ENCODE measurements around the gene PIK3C2G. TPM values are rescaled to one million over a fixed set of nuclear protein-coding genes. Genes with fewer than 3 reads are reported as not detected.

PIK3C2G gene
- total RNA-seq, 2 experiments from 2014 or later, result not detected

DNA sequence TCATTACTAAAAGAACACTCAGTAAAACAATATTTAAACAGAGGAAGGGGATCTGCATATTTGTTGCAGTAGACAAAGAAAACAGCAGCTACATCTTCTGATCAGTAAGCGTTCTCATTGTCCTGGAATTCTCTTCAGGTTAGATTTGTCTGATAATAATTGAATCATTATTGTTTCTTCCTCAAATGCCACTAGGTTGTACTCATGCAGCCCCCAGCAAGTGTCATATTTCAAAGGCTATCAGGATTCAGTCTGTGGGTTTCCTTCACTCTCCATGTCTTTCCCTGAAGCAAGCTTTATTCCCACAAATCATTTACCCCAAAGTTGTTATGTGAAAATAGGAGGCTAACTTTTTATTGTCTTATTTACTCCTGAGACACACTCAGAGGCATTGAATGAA lies 14.7 kb downstream of the PIK3C2G start:
- ChIA-PET POLR2A (no interaction called here), CTCF (no interaction called here)

DNA sequence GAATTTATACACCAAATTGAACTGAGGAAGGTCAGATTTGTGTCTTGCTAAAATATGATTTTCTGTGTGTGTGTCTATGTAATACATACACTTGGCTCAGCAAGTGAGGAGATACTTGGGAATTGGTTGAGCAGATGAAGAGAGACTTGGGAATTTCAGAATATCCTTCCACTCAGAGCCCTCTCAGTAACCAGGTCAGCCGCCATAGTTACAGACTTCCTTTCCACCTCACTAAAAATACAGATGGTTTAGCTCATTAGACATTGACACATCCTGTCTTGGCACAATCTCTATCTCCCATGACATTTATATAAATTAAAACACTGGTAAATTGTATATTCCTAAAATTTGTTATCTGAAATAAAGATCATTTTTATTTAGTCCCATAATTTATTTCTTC lies 15.9 kb downstream of the PIK3C2G start:
- ChIA-PET CTCF (no interaction called here), POLR2A (no interaction called here)

DNA sequence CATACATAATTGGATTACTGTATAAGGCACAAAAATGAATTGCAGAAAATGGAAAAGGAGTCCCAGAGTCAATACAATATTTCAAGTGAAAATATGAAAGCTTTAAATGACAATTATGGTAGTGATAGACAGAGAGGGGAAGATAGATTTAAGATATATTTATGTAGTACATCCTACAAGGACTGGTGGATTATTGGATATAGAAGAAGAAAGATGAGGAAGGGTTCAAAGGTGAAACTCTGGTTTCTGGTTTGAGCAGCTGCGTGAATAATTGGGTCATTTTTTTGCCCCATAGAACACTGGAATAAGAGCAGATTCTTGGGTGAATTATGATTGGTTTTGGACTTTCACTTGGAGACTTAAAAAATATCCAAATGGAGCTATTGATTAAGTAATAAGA lies 19.4 kb downstream of the PIK3C2G start:
- ChIA-PET POLR2A (no interaction called here), CTCF (no interaction called here)

DNA sequence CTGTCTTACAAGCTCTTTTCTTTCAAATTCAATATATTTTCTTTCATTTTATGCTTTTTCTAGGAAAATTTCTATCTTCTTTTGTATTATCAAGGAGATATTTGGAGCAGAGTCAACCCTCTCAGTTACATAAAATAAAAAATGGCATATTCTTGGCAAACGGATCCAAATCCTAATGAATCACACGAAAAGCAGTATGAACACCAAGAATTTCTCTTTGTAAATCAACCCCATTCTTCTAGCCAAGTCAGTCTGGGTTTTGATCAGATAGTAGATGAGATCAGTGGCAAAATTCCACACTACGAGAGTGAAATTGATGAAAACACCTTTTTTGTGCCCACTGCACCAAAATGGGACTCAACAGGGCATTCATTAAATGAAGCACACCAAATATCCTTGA lies 20.6 kb downstream of the PIK3C2G start:
- ChIA-PET CTCF (no interaction called here), POLR2A (no interaction called here)

DNA sequence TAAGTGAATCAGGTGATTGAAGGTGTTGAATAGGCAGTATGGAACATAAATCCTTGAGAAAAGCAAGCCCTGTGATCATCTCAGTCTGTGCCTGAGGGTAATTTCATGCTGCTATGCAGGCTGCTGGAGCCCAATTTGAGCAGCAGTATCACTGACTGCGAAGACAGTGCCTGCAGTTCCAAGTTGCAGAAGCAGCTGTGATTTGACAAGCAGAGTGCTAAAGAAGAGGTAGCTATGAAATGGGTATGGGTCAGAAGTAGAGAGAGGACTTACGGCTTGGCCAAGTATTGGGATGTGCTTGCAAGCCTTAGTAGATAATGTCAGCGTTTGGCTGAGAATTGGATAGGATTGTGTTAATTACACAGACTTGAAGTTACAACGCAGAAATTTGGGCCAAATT lies 22.5 kb downstream of the PIK3C2G start:
- CTCF ChIA-PET, result no interaction called here
- POLR2A ChIA-PET, result no interaction called here

DNA sequence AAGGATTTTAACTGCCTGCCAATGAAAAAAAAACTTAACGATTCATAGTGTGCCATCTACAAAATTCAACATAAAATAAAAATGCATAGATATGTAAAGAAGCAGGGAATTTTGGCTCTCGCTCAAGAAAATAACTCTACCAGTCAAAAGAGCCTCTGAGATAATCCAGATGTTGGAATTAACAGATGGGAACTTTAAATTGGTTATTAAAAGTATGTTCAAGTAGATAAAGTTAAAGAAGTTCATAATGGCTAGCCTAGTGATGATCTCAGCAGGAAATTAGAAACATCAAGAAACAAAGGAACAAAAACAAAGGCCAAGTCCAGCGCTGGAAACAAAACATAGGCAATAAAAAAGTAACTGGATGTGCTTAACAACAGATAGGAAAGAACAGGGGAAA lies 23.1 kb downstream of the PIK3C2G start:
- CTCF ChIA-PET, result no interaction called here
- POLR2A ChIA-PET, result no interaction called here

DNA sequence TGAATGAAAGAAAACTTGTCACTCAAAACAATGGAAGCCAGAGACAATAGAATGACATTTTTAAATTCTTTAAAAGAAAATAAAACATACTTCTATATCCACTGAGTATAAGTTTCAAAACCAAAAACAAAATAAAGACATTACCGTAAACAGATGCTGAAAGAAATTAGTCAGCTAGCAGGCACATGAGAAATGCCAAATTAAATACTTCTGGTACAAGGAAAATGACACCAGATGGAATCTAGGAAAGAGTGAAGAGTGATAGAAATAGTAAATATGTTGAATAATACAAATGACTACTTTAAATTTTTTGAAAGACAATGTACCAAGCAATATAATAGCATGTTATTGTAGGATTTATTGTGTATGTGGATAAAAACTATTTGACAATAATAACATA lies 23.8 kb downstream of the PIK3C2G start:
- CTCF ChIA-PET, result no interaction called here

DNA sequence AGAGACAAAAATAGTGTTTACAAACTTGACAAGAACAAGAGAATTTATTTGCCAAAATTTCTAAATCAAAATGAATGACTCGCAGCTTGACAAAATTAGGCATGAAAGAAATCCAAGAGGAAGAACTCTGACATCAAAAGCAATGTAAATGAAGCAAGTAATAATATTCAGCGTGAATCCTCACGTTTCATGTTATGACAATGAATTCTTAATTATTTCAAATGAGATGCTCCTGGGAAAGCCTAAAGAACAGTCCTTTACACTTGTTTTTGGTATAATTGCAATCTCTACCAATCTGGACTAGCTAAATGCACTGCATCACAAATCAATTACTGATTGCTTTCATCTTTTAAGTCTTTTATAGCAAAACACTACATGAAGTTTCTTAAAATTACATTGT lies 29.1 kb downstream of the PIK3C2G start:
- CTCF ChIA-PET, result no interaction called here
- POLR2A ChIA-PET, result no interaction called here

More for the DNA sequence above, 23.8 kb downstream of the PIK3C2G start:
- POLR2A ChIA-PET, result no interaction called here

DNA sequence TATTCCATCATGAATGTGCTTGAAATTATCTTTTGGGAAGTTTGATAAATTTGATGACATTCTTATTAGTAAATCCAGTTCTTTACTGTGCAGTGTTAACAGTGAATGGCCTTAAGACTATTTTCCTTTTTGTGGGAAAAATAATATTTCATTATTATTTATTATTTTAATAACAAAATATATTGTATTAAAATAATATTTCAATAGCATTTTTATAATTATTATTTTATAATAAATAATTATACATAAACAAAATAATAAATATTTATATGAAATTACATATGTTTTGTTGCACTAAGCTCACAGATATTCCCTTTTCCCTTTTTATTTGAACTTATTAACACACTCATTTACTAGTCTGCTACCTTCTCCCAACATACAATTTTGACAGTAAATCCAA lies 33.6 kb downstream of the PIK3C2G start:
- POLR2A ChIA-PET, result no interaction called here

DNA sequence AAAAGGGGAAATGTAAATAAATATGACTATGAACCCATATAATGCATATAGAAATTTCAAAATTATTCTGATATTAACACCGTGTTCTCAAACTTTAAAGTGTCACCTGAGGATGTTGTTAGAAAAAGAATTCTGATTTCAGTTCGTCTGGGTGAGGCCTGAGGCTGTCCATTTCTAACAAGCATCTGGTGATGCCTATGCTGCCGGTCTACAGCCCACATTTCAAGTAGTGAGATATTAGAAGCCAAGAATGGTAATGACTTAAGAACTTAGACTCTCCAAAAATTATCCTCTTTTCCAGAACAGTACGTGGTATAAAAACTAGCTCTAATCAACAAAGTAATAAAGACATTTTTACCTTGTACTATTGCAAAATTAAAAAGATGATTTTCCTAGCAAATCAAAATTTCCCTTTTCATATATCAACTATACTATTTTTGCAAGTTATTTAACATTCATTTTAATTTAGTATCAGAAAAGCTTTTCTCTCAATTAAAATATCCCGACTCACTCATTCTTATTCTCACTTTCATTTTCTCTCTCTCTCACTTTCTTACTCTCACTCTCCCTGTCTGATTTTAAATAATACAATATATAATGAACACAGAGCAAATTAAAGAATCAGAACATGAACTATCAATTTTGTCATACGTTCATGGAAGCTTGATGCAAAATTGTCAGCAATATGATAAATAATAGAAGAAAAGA lies 35.0 kb downstream of the PIK3C2G start:
- POLR2A ChIA-PET, result no interaction called here
- CTCF ChIA-PET, result no interaction called here

More for the DNA sequence above, 33.6 kb downstream of the PIK3C2G start:
- CTCF ChIA-PET, result no interaction called here

DNA sequence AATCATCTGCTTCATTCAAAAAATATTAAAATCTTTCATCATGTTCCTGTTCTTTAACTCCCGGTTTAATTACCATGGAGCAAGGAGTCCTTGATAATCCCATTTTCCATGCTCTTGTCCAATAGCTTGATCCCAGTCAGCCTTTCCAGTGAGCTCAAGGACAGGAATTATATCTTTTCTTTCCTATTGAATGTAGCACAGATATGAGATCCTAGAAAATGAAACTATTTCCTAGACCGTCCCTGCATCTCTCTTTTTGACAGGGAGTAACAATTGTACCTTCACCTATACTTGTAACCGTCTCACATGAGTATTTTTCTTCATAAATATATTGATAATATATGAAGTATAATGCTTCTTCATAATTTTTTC lies 35.6 kb downstream of the PIK3C2G start:
- ChIA-PET CTCF (no interaction called here), POLR2A (no interaction called here)

DNA sequence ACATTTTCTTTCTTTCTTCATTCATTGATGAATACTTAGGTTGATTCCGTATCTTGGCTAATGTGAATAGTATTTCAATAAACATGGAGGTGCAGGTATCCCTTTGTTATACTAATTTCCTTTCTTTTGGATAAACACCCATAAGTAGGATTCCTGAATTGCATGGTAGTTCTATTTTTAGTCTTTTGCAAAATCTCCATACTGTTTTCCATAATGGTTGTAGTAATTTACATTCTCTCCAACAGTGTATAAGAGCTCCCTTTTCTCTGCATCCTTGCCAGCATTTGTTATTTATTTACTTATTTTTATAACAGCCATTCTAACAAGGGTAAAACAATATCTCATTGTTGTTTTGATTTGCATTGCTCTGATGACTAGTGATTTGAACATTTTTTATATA lies 36.6 kb downstream of the PIK3C2G start:
- ChIA-PET POLR2A (no interaction called here), CTCF (no interaction called here)

DNA sequence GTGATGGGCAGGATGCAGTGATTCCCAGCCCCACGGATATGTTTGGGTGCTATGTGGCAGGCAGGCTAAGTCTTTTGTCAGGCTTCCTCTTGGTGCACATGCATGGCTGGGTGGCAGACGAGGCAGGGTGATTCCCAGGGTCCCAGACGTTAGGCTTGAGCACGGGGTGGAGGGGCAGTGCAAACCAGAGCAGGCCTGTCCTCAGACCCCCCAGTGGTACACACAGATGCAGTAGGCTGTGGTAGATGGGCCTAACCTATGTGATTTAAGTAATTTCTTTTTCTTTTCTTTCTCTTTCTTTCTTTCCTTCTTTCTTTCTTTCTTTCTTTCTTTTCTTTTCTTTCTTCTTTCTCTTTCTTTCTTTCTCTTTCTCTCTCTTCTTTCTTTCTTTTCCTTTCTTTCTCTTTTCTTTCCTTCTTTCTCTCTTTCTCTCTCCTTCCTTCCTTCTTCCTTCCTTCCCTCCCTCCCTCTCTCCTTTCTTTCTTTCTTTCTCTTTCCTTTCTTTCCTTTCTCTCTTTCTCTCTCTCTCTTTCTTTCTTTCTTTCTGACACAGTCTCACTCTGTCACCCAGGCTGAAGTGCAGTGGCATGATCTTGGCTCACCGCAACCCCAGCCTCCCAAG lies 41.6 kb downstream of the PIK3C2G start:
- POLR2A ChIA-PET, result no interaction called here
- CTCF ChIA-PET, result no interaction called here

DNA sequence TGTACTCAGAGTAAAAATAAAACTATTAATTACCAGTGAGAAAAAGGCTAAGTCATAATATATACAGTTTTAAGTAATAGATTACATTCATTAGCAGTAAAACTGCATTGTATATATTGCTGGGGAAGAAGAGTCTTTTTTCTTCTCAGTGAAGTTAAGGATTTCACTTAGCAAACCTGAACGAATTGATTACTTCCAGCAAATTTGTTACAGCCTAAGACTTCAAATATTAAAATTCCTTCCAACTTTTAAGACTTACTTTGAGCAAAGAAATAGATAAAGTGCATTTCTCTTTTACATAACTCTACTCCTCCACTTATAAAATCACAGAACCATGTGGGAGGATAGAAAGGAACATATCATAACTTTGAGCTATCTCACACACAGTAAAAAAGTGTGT lies 43.3 kb downstream of the PIK3C2G start:
- ChIA-PET POLR2A (no interaction called here), CTCF (no interaction called here)

DNA sequence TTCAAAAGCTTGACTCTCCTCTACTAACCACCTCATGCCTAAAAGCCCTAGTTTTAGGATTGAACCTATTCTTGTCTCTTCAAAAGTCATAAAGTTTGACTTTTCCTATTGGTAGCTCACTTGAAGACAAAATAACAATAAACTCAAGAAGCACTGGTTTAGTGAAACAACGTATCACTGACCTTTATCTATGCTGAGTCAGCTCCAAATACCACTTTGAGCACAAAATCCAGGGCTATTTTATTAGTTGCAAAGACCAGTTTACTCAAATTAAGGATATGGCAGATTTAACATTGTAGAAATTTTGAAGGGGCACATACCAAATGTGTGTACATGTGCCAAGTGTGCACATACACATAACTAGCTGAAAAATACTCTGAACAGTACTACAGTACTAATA lies 45.0 kb downstream of the PIK3C2G start:
- CTCF ChIA-PET, result no interaction called here
- POLR2A ChIA-PET, result no interaction called here

DNA sequence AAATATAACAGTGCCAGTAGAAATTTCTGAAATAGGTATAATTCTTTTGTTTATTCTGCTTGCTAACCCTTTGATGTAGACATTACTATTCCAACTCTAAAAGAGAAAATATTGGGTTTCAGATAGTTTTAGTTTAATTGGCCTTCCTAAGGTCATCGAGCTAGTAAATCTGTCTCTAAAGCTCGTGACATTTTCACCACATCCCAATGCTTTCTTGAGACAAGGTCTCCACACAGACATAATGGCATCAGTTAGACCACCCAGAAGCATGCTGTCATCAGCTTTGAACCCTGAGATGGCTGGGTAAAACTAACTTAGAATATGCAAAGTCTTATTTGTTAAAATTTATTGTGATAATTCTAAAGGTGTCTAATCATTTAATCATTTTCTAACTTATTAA lies 52.0 kb downstream of the PIK3C2G start:
- ChIA-PET CTCF (no interaction called here), POLR2A (no interaction called here)

DNA sequence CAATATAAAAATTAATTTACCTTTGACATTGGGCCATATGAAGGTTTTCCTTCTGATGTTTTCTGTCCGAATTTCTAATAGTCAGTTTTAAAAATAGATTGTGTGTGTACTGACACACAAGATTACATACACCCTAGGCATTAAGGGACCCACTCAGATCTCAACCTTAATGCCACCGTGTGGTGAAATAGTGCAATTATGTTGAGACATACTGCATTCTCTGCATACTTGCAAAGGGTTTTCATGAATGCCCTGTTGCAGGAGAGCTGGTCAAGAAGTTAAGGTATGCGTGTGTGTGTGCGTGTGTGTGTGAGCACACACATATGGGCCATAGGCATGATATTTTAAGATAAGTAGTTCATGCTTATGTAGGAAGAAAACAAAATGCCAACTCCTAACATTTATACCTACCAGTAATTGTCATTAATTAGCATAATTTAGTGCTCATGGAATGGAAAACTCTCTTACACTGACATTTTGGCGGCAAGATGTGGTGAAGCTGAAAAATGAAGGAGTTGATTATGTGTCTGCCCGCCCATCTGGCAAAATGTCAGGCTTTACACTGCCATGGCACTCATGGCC lies 58.8 kb downstream of the PIK3C2G start:
- ChIA-PET CTCF (no interaction called here), POLR2A (no interaction called here)

DNA sequence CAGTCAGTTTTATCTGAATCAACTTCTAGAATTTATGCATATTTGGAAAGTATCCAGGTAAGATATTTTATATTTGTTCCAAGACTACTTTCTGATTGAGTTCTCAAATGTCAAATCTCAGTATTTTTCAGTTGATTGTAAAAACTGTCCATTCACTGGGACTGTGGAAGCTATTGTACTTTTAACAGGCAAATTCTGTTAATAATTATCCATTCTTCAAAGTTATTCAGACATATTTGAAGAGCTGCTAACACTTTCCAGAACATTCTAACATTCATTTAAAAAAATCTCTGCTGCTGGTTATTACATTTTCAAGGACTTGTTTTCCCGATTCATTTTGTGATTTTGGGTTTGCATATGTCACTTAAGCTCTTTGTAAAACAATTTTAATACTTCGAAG lies 59.7 kb downstream of the PIK3C2G start:
- ChIA-PET POLR2A (no interaction called here), CTCF (no interaction called here)

DNA sequence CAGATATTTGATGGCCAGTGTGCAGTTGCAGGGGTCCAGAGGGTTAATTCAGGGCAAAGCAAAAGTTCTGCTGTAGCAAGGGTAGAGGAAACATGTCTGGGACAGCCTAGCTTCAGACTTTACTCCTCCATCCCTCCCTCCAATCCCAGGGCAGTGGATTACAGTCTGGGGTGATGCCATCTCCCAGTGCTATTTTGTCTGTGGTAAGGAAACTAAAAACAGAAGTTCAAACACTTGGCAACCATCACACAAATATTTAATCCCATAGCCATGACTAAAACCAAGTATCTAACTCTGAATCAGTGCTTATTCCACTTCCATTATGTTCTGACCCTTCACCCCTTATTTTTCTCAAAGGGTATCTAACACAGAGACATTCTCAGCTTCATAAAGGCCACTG lies 61.8 kb downstream of the PIK3C2G start:
- CTCF ChIA-PET, result no interaction called here
- POLR2A ChIA-PET, result no interaction called here

DNA sequence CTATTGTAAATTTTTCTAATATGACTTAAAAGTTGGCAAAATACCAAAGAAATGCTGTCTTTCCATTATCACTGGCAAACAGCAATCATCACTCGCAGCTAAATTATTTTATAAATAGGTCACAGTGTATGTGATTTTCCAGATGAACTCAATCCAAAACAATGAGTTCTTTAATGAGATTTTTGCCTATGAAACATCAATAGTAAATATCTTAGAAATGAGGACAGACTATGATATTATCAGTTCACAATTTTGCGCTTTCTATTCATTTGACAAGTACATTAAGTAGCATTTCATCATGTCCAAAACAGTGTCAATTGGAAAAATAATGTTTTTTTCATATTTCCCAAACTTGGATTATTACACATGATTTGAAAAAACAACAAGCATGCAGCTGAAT lies 65.7 kb downstream of the PIK3C2G start:
- ChIA-PET CTCF (no interaction called here), POLR2A (no interaction called here)

DNA sequence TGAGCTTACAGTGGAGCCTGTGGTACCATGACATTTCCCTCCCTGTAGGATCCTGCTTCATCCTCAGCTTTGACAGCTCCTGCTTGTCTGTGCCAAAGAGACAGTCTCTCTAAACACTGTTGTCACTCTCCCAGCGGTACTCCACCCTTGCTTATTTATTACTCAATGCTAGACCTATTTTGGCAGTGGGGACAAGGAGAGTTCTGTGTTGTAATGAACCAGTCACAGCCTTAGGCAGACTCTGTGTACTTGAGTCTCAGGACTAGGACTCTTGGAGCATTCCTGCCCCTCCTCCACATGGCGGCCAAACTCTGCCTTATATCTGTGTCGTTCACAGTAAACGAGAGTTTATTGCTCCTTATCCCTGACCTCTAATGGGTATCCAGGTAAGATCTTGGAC lies 70.9 kb downstream of the PIK3C2G start:
- POLR2A ChIA-PET, result no interaction called here

DNA sequence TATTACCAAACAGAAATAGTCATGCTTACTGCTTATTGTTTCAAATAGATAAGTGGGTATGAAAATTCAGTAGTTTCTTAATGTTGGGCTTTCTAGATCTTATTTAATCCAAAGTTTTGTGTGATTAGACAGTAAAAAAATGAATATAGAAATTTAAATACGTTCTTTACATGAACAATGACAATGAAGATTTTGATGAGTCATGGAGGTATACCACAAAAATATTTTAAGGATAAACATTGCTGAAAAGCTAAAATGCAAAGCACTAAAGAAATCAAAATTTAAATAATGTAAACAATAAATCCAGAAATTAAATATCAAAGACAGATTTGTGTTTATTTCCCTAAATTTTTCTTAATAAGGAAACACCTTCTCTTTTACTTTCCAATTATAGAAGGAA lies 78.3 kb downstream of the PIK3C2G start:
- ChIA-PET CTCF (no interaction called here), POLR2A (no interaction called here)

More for the DNA sequence above, 70.9 kb downstream of the PIK3C2G start:
- CTCF ChIA-PET, result no interaction called here

All from activated CD8-positive, alpha-beta memory T cell treated with anti-CD3 and anti-CD28 coated beads for 36 hours (primary cell).